NCI-H2029 (cell line): ENCODE measurements around the gene FCRL1.

Experiments
- DNase-seq: peaks from one replicate; lab custom pipeline; 2025; lab: John Stamatoyannopoulos, UW

FCRL1 gene

DNA sequence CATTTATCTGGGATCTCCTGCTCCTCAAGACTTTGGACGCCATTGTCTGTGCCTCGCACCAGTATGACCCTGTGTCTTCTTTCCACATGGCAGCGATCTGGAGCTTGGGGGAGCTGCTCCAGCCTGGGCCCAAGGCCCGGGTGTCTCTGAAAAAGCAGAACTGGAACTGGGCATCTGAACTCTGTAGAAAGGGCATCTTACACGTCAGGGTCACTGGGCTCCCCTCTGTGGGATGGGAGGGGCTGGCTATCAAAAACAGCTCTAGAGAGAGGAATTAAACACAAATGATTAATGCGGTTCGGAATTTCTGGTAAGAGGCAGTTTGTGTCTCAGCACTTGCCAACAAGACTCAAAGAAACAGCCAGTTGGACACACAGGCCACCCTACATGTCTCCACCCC is 16.1 kb downstream of the FCRL1 start:
- no peak for DNase-seq

DNA sequence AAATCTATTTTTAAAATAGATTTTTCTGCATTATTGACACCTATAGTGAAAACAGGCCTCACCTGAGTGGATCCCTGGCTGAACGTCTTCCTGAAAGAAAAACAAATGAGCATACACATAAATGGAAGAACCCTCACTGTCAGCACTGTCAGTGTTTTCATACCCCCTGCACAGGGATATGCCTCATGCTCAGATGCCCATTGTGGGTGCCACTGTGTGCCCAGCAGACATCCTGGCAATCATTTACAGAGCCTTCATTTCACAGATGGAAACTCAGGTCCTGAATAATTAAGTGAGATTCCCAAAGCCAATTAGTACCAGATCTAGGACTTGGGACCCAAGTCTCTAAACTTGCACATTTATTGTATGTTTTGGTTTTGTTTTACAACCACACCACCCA is 19.9 kb downstream of the FCRL1 start:
- no peak for DNase-seq

DNA sequence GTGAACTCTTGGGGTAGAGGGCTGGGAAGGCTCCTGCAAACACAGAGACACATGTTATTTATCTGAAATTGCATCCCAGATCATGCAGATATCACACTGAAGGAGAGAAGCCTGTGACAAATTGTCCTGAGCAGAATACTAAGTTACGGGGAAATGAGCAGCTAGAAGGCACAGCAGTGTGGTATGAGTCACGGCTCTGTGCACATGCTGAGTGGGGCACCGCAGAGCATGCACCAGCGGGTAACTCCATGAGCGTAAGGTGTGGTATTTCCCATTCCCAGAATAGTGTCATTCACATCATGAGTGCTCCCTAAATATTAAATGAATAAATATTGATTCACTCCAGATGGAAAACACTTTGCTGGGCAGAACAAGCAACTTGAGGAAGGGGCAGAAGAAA is 21.7 kb downstream of the FCRL1 start:
- DNase-seq: peak; percentile 26

DNA sequence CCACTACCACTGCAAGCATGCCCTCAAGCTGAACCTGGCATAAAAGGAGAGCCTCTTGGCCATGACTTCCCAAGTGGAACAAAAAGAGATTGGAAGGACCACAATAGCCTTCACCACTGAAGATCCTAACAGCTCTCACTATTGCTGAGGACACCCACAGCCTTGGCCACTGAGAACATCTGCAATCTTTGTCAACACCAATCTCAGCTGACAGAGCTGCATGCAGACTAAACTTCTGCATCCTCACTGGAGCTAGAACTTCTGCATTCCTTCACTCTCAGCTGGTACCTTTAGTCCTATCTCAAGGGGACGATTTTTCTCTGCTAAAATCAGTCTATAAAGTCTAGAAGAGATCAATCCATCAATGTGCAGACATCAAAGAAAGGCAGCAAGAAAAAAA is 34.7 kb downstream of the FCRL1 start:
- DNase-seq: no peak

DNA sequence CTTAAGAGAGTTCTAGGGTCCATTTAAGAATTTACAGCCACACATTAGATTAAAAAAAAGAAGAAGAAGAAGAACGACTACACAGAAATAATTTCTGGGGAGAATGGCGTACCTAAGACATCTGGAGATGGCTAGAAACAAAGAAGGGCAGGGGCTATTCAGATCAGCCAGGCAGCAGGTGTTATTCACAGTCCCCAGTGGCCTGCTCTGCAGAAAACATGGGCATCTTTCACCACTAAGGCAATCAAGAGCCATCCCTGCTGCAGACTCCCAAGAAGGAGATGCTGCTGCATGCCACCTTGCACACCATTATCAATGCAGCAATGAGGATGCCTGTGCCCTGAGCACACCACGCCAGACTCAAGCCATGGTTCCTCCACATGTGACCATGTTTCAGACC is 35.1 kb downstream of the FCRL1 start:
- no peak for DNase-seq

- DNase-seq: no peak
These were observed 37.0 kb downstream of the FCRL1 start for GRCh38 chr1:157782931-157783330.

DNA sequence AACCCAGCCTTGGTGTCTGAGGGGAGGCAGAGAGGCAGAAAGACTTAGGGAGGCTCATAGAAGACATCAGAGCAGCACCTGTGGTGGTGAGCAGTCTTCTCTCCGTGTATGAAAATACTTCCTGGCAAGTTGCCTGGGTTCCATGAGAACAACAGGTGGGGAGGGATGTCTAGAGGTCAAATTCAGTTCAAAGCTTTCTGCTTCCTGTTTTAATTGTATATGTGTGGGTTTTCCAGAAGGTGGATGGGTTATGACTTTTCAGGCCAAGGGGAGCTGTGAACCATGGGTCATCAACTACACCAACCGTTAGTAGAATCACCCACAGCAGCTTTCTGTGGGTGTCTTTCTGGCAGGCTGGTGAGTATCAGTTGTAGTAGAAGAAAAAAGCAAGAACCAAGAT is 38.9 kb downstream of the FCRL1 start:
- peak; percentile 54 for DNase-seq

DNA sequence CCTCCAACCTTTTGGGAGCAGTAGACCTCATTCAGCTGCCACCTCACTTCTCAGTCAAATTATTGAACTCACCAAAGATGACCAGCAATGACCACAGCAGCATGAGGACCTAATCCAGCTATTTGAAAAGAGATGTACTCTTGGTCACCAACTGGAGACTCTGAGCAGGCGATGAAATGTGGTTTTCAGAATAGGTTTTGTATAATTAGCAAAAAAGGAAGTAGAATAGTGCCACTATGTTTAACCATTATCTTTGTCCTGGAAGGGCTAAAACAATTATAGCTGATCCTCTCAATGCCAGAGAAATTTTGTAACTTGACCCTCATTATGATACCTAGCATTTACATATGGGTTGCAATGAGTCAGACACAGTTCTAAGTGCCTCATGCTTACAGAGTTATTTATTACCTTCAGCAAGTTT is 42.9 kb downstream of the FCRL1 start, which contains the start of gene FCRL2:
Gene FCRL2 (minus strand): TSS at position 162 of the 421 bp plus-strand sequence. CDS start 59 bp downstream, at position 103.
- peak; percentile 50 for DNase-seq

- peak; percentile 74 for DNase-seq
These were observed 44.6 kb downstream of the FCRL1 start for GRCh38 chr1:157775101-157775870.

DNA sequence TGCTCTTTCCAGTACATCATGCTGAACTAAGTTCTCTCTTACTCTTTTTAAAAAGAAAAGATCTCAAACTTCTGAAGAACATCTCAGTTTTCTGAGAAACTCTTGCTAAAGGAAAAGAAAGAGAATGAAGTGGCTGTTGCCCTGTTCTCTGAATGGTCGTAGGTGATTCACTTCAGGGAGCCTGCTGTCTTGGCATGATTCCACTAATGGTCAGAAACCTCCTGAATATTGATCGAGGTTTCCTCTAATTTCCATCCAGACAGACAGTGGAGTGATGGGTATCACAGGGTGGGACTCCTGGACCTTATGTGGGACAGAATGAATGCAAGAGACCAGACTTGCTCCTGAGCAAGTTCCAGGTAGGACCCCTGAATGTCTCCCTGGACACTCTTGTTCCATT is 45.5 kb downstream of the FCRL1 start:
- DNase-seq: peak; percentile 5

- peak; percentile 4 for DNase-seq
These were observed 46.2 kb downstream of the FCRL1 start for GRCh38 chr1:157773493-157774350.

GRCh38 chr1:157771661-157772425 is 48.1 kb downstream of the FCRL1 start:
- DNase-seq: no peak

DNA sequence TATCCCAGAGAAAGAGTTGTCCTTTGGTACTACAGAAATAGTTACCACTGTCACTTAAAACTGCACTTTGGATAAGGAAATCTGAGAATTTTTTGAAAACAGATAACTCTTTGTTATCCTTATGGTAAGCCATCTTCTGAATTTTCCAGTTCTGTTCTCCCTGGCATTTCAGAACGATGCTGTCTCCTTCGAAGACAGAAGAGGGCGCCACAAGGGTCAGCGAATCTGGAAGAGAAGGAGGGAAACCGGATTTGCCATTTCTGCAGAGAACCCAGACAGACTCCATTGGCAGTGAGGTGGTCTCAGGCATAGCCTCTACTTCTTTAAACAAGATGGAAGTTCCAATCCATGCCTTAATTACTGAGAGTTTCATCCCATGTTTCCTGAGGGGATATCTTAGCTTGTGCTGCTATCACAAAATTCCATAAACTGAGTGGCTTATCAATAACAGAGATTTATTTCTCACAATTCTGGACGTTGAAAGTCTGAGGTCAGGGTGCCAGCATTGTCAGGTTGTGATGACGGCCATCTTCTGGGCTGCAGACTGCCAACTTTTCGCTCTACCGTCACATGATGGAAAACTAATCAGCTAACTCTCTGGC is 49.4 kb downstream of the FCRL1 start:
- no peak for DNase-seq

DNA sequence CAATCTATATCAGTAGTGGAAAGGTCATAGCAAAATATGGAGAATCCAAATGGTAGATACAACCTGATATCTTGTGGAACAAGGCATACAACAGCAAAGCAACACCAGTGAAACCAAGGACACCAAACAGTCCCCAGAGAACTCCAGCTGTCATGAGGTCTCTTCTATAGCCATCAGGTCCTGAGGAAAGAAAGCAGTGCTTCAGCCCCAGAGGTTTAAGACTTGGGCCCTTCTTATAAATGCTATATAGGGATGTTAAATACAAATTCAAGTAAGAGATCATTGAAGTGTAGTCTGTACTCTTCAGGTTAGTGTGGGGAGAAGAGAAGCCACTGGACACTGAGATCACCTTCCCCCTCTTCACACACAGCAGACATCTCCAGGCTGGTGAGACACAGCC is 53.1 kb downstream of the FCRL1 start:
- no peak for DNase-seq

DNA sequence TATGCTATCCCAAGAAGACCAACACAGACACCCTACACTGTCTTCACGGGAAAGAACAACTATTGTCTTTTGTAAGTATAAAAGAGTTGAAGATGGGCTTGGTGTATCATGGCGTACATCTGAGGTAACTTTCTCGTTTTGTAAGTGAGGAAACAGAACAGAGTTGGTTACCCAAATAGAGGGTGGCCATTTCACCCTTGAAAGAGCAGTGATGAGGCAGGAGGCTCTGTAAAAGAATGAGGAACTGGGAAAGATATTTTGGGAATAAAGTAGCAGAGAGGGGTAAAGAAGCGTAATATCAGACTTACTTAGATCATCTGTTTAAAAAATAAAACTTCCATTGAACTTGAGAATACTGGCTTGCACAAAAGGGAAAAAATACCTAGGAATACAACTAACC is 61.9 kb downstream of the FCRL1 start:
- DNase-seq: no peak

DNA sequence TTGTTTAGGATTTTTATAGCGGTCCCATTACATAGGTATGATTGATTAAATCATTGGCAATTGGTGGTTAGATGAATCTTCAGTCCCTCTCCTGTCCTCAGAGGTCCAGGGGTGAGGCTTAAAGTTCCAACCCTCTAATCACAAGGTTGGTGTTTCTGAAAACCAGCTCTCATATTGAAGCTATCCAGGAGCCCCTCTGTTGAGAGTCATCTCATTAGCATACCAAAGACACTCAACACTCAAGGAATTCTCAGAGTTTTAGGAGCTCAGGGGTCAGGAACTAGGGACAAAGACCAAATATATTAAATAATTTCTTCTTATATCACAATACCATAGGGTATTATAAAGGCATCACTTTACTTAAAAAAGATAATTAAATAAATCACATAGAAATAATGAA is 66.3 kb downstream of the FCRL1 start:
- no peak for DNase-seq

DNA sequence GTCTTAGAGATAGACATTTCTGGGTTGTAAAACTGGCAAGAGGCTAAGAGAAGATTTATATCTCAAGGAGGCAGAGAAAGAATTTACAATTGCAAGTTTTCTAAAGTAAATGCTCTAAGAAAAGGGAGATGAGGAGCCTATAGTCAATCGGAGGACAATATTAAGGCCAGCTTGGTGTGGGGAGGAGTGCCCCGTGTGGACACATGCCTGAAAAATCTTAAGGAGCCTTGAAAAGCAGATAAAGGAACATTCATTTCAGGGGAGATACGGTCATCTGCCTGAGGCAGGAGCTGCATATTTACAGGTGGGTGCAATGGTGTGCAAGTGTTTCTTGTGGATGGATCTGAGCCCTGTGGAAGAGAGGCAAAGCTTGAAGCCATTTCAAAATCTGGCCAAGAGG is 68.6 kb downstream of the FCRL1 start:
- no peak for DNase-seq

GRCh38 chr1:157748262-157748817 is 71.6 kb downstream of the FCRL1 start:
- no peak for DNase-seq
